GM19043 (cell line): ENCODE results near the gene ITGA1.
A peak's percentile ranks its signal among the peaks of the same experiment; 100 is the strongest.

ENCODE experiments used
- ATAC-seq: cut with Tn5 transposase; IDR thresholded peaks from one replicate; pipeline ENCODE4 v1.9.1; 2021; ENCODE audit warnings: low read depth; ENCODE audit not compliant: unreplicated experiment

The ITGA1 gene

GRCh38 chr5:52893105-52893504, 105.4 kb downstream of the ITGA1 start:
- no peak for ATAC-seq

GRCh38 chr5:52893863-52894262, 106.1 kb downstream of the ITGA1 start:
- no peak for ATAC-seq

GRCh38 chr5:52894451-52894850, 106.7 kb downstream of the ITGA1 start:
- ATAC-seq = no peak

GRCh38 chr5:52895075-52895474, 107.4 kb downstream of the ITGA1 start:
- no peak for ATAC-seq

- no peak for ATAC-seq
Observed at GRCh38 chr5:52895572-52896413, 108.1 kb downstream of the ITGA1 start.

- no peak for ATAC-seq
Observed at GRCh38 chr5:52896534-52897237, 109.0 kb downstream of the ITGA1 start.

- no peak for ATAC-seq
Observed at GRCh38 chr5:52897238-52897614, 109.5 kb downstream of the ITGA1 start.

GRCh38 chr5:52898961-52899680, 111.4 kb downstream of the ITGA1 start:
- ATAC-seq = no peak

GRCh38 chr5:52903142-52903541, 115.4 kb downstream of the ITGA1 start:
- no peak for ATAC-seq

- ATAC-seq = no peak
Observed at GRCh38 chr5:52906343-52906742, 118.6 kb downstream of the ITGA1 start.

- ATAC-seq = no peak
Observed at GRCh38 chr5:52906845-52907244, 119.1 kb downstream of the ITGA1 start.

- no peak for ATAC-seq
Observed at GRCh38 chr5:52909192-52909591, 121.5 kb downstream of the ITGA1 start.

GRCh38 chr5:52910071-52910470, 122.4 kb downstream of the ITGA1 start:
- ATAC-seq = no peak

GRCh38 chr5:52915176-52915875, 127.6 kb downstream of the ITGA1 start:
- ATAC-seq = peak; percentile 99

GRCh38 chr5:52920929-52921328, 133.2 kb downstream of the ITGA1 start:
- no peak for ATAC-seq

- ATAC-seq = no peak
Observed at GRCh38 chr5:52922384-52922783, 134.7 kb downstream of the ITGA1 start.

GRCh38 chr5:52924456-52924855, 136.7 kb downstream of the ITGA1 start:
- no peak for ATAC-seq

GRCh38 chr5:52925001-52925400, 137.3 kb downstream of the ITGA1 start:
- ATAC-seq = no peak

- ATAC-seq = no peak
Observed at GRCh38 chr5:52928689-52929088, 141.0 kb downstream of the ITGA1 start.

- no peak for ATAC-seq
Observed at GRCh38 chr5:52938226-52938625, 150.5 kb downstream of the ITGA1 start.

- no peak for ATAC-seq
Observed at GRCh38 chr5:52943285-52943684, 155.6 kb downstream of the ITGA1 start.
